Measurements from ENCODE around the gene ITLN2.
"Not testable (repeated sequence)": the region's sequence is repeated elsewhere in the genome, so short reads cannot be mapped to it uniquely, and the experiment has no call there.

ITLN2 gene

DNA sequence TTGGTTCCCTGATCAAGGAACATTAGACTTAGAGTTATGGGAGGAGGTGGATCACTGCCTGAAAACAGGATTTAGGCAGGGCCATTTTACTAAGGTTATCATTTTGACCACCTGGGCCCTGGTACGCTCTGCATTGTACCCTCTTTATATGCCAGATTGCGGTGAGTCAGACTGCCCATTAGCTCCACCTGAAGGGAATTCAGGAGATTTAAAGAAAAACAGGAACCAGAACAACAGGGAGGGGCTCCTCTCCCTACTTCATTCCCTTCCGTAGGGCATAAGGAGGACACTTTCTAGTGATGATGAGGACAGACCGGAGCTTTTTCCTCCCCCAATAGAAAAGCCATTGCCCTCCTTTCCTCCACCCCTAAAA is 49.0 kb downstream of the ITLN2 start:
- no peak for DNase-seq (ENCODE audit: low read depth in 2 of 2)

GRCh38 chr1:160904783-160905616 is 49.6 kb downstream of the ITLN2 start:
- no peak for DNase-seq (ENCODE audit: low read depth in 2 of 2)

GRCh38 chr1:160902251-160902650 is 52.4 kb downstream of the ITLN2 start:
- not testable (repeated sequence) for DNase-seq (ENCODE audit: low read depth in 2 of 2)

GRCh38 chr1:160901768-160902167 is 52.8 kb downstream of the ITLN2 start:
- DNase-seq (ENCODE audit: low read depth in 2 of 2) = no peak

- not testable (repeated sequence) for DNase-seq (ENCODE audit: low read depth in 2 of 2)
Observed at GRCh38 chr1:160900683-160901082, 53.9 kb downstream of the ITLN2 start.

Data from stimulated activated CD8-positive, alpha-beta memory T cell treated with anti-CD3 and anti-CD28 coated beads, Interleukin-7, amount 100 ng/mL, for 1 hour (primary cell).